Measurements from ENCODE around the gene CYP4B1. TPM values are rescaled to one million over a fixed set of nuclear protein-coding genes. Genes with fewer than 3 reads are reported as not detected.

The CYP4B1 gene
- total RNA-seq, 4 donors from 2014 or later = 42.5 to 184 (median 77.6) TPM

- 88 to 90% methylated on average over 1 of the region's 1 CpG for WGBS, 2 donors (ENCODE audit: low coverage in 1 of 2)
- no peaks in the 10 kb centered on the region for H3K4me1 ChIP-seq
- H3K4me3 ChIP-seq = no peak overlapping the region
- no peak for ATAC-seq
- H3K9me3 ChIP-seq = no peaks in the 10 kb centered on the region
- no peak for TF ChIP-seq POLR2AphosphoS5 (IDR thresholded peaks at IDR 0.05)
- TF ChIP-seq EP300 (IDR thresholded peaks at IDR 0.05) = no peak
- TF ChIP-seq, protein P1, sequence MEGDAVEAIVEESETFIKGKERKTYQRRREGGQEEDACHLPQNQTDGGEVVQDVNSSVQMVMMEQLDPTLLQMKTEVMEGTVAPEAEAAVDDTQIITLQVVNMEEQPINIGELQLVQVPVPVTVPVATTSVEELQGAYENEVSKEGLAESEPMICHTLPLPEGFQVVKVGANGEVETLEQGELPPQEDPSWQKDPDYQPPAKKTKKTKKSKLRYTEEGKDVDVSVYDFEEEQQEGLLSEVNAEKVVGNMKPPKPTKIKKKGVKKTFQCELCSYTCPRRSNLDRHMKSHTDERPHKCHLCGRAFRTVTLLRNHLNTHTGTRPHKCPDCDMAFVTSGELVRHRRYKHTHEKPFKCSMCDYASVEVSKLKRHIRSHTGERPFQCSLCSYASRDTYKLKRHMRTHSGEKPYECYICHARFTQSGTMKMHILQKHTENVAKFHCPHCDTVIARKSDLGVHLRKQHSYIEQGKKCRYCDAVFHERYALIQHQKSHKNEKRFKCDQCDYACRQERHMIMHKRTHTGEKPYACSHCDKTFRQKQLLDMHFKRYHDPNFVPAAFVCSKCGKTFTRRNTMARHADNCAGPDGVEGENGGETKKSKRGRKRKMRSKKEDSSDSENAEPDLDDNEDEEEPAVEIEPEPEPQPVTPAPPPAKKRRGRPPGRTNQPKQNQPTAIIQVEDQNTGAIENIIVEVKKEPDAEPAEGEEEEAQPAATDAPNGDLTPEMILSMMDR (IDR thresholded peaks at IDR 0.05) = no peak
- no peak for TF ChIP-seq POLR2A (IDR thresholded peaks at IDR 0.05)
- H3K36me3 ChIP-seq = no peaks in the 10 kb centered on the region
- peak overlapping the region in 1 of 4 donors; percentile 77 for H3K27ac ChIP-seq
- peaks cover 6% of the 10 kb centered on the region for H3K27me3 ChIP-seq
Measured at GRCh38 chr1:46797696-46798470, 963 bp upstream of the CYP4B1 start.

GRCh38 chr1:46800742-46801141 lies 1.9 kb downstream of the CYP4B1 start:
- no peak for ATAC-seq
- peak overlapping the region in 2 of 4 donors; percentile 22 to 37 for H3K27ac ChIP-seq
- H3K4me3 ChIP-seq = peak overlapping the region; percentile 18 to 43
- H3K9me3 ChIP-seq = no peaks in the 10 kb centered on the region
- no peaks in the 10 kb centered on the region for H3K36me3 ChIP-seq
- H3K27me3 ChIP-seq = peaks cover 11% of the 10 kb centered on the region
- peaks cover 0 to 15% (median 0%) of the 10 kb centered on the region in 3 donors for H3K4me1 ChIP-seq
- no peak for TF ChIP-seq POLR2AphosphoS5 (IDR thresholded peaks at IDR 0.05)
- 61 to 78% methylated on average over 3 to 4 of the region's 4 CpGs for WGBS, 2 donors (ENCODE audit: low coverage in 1 of 2)

GRCh38 chr1:46801323-46802055 lies 2.6 kb downstream of the CYP4B1 start:
- TF ChIP-seq POLR2AphosphoS5 (IDR thresholded peaks at IDR 0.05) (no peak), EP300 (IDR thresholded peaks at IDR 0.05) (no peak)
- TF ChIP-seq, protein P1 (IDR thresholded peaks at IDR 0.05) = no peak
- Histone ChIP-seq H3K4me3 (peak overlapping the region; percentile 18 to 43), H3K27ac (peak overlapping the region in 2 of 4 donors; percentile 37 to 85), H3K36me3 (no peaks in the 10 kb centered on the region), H3K9me3 (no peaks in the 10 kb centered on the region), H3K27me3 (peaks cover 11% of the 10 kb centered on the region), H3K4me1 (peaks cover 0 to 21% (median 0%) of the 10 kb centered on the region in 3 donors)
- WGBS, 2 donors (ENCODE audit: low coverage in 1 of 2) = 68 to 72% methylated on average over 4 to 5 of the region's 5 CpGs
- no peak for ATAC-seq

- TF ChIP-seq, protein P1 (IDR thresholded peaks at IDR 0.05) = no peak
- no peak for TF ChIP-seq EP300 (IDR thresholded peaks at IDR 0.05)
- TF ChIP-seq POLR2A (IDR thresholded peaks at IDR 0.05) = no peak
- TF ChIP-seq POLR2AphosphoS5 (IDR thresholded peaks at IDR 0.05) = no peak
- Histone ChIP-seq H3K4me1 (peaks cover 0 to 24% (median 1%) of the 10 kb centered on the region in 3 donors), H3K4me3 (peak overlapping the region in 1 of 2 donors; percentile 43), H3K27ac (peak overlapping the region in 2 of 4 donors; percentile 37 to 85), H3K9me3 (no peaks in the 10 kb centered on the region), H3K27me3 (peaks cover 11% of the 10 kb centered on the region), H3K36me3 (no peaks in the 10 kb centered on the region)
- ATAC-seq = no peak
- WGBS, 2 donors (ENCODE audit: low coverage in 1 of 2) = 0% methylated on average over 1 of the region's 1 CpG; no CpG with 5 or more reads in 1 of the 2 donors
Measured at GRCh38 chr1:46802081-46802480, 3.2 kb downstream of the CYP4B1 start.

DNA sequence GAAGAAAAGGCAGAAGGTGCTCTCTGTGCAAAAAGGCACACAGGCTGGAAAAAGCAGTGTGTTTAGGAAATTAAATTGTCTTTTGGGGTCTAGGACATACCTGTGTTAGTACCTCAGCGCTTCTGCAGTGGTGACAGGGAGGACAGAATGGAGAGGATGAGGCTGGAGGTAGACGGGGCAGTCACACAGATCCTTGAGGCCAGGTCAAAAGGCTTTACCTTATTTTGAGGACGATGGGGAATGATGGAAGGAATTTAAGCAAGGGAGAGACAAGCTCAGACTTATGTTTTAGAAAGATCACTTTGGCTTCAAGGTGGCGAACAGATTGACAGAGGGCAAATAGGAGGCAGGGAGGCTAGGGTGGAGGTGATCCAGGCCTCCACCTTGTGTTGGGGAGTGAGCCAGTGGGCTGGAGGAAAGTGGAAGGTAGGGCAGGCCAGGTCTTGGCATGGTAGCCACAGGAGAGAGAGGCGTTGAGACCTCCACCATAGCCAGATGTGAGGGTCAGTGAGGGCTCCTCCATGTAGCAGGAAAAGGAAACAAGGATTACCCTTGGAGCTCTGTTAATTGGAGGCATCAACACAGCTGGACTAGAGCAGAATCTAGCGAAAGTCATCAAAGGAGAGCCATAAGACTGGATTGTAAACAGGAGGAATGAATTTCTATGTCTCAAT lies 4.2 kb downstream of the CYP4B1 start:
- Histone ChIP-seq H3K4me1 (peaks cover 0 to 33% (median 7%) of the 10 kb centered on the region in 3 donors), H3K36me3 (no peaks in the 10 kb centered on the region), H3K9me3 (no peaks in the 10 kb centered on the region), H3K27ac (peak overlapping the region in 3 of 4 donors; percentile 37 to 85 (median 77)), H3K27me3 (peaks cover 5% of the 10 kb centered on the region), H3K4me3 (peak overlapping the region in 1 of 2 donors; percentile 43)
- ATAC-seq = no peak
- 78 to 88% methylated on average over 6 of the region's 6 CpGs for WGBS, 2 donors (ENCODE audit: low coverage in 1 of 2)
- no peak for TF ChIP-seq EP300 (IDR thresholded peaks at IDR 0.05)
- TF ChIP-seq, protein P1 (IDR thresholded peaks at IDR 0.05) = no peak
- no peak for TF ChIP-seq POLR2AphosphoS5 (IDR thresholded peaks at IDR 0.05)
